HepG2 (cell line): ENCODE data around the gene SLC19A1. TPM values are rescaled to one million over a fixed set of nuclear protein-coding genes. Genes with fewer than 3 reads are reported as not detected.

Experiments used
- DBP ChIP-seq: sonication (generic); formaldehyde crosslinking; IDR thresholded peaks from 2 replicates; pipeline ENCODE4 v1.4.0; 2020; ENCODE audit warnings: missing genetic modification reagents; ENCODE audit errors: not compliant biosample characterization
- IKZF4 ChIP-seq: sonication (generic); formaldehyde crosslinking; IDR thresholded peaks from 2 replicates; pipeline ENCODE4 v1.5.1; 2020; ENCODE audit warnings: borderline replicate concordance, mild to moderate bottlenecking, low read depth, missing genetic modification reagents; ENCODE audit errors: not compliant biosample characterization
- KIAA2018 ChIP-seq: sonication (generic); formaldehyde crosslinking; IDR thresholded peaks from 2 replicates; pipeline ENCODE4 v1.5.0; 2020; ENCODE audit warnings: mild to moderate bottlenecking, missing genetic modification reagents, borderline replicate concordance
- PHF8 ChIP-seq: sonication (generic); formaldehyde crosslinking; IDR thresholded peaks from 2 replicates; pipeline ENCODE4 v1.5.0; 2020; ENCODE audit warnings: missing genetic modification reagents
- RAD51 ChIP-seq: fragments of 450-650 bp; IDR thresholded peaks from 2 replicates; pipeline ENCODE4 v1.6.1; 2016; ENCODE audit warnings: borderline replicate concordance
- REST ChIP-seq, 2 experiments: IDR thresholded peaks; 2 replicates each; pipeline ENCODE4 v1.6.1; 2011 to 2012; ENCODE audit warnings: low read length in 2 of 2, borderline replicate concordance in 1 of 2, low read depth in 1 of 2, mild to moderate bottlenecking in 1 of 2, moderate library complexity in 1 of 2
- STAT6 ChIP-seq: sonication (generic); formaldehyde crosslinking; IDR thresholded peaks from 2 replicates; pipeline ENCODE4 v1.4.0; 2020; ENCODE audit warnings: missing genetic modification reagents, mild to moderate bottlenecking, borderline replicate concordance
- ZKSCAN8 ChIP-seq: IDR thresholded peaks from 2 replicates; pipeline ENCODE4 v1.6.1; 2016; ENCODE audit warnings: borderline replicate concordance, missing genetic modification reagents, missing compliant biosample characterization
- ZNF235 ChIP-seq: sonication (generic); formaldehyde crosslinking; IDR thresholded peaks from 2 replicates; pipeline ENCODE4 v1.8.1; 2023; ENCODE audit warnings: mild to moderate bottlenecking, missing genetic modification reagents, borderline replicate concordance
- ZNF570 ChIP-seq: sonication (generic); formaldehyde crosslinking; IDR thresholded peaks from 2 replicates; pipeline ENCODE4 v1.4.0; 2020; ENCODE audit warnings: mild to moderate bottlenecking, missing genetic modification reagents, borderline replicate concordance
- polyA plus RNA-seq, 8 experiments: library from polyadenylated mRNA; depleted of rRNA in 3 of 8; stranded (reverse) in 7 of 8; unstranded in 1 of 8; fragments of >200 nt; fragmentation: Illumina TruSeq in 4 of 8; extraction: Trizol in 4 of 8; gene quantifications; 2 replicates each; pipeline versions ENCODE4 v1.2.1 to v1.2.3, GENCODE V29; 2011 to 2016; ENCODE audit warnings: low read depth in 4 of 8, missing spikeins in 1 of 8, mixed read lengths in 1 of 8; ENCODE audit not compliant: insufficient read depth in 1 of 8
- total RNA-seq, 5 experiments: library from RNA; depleted of rRNA; stranded (reverse); fragments of >200 nt; fragmentation: Illumina TruSeq; extraction: Trizol; gene quantifications; 2 replicates each; pipeline ENCODE4 v1.2.3, GENCODE V29; 2016; ENCODE audit warnings: low read depth in 1 of 5

The SLC19A1 gene
- total and polyA plus RNA-seq, 2 of the 13 experiments (the other 11 are each of a cell fraction or from before 2014, with no cell fraction given) = 21.8 to 23.0 TPM

GRCh38 chr21:45469273-45470086 lies 72.8 kb downstream of the SLC19A1 start (continued):
- TF ChIP-seq KIAA2018 (CRISPR knock-in tag) (no peak), PHF8 (CRISPR knock-in tag) (peak; percentile 42), ZKSCAN8 (CRISPR knock-in tag) (peak; percentile 65; the same call in 1 of the 2 replicates), ZNF235 (CRISPR knock-in tag) (no peak), RAD51 (no peak), ZNF570 (no peak), IKZF4 (CRISPR knock-in tag) (no peak), REST (IDR thresholded peaks at IDR 0.05; ENCODE audit: borderline replicate concordance in 1 of 2, low read depth in 1 of 2, low read length in 2 of 2) (peak in 1 of 2 experiments; percentile 68; a peak in 1 of 4 replicates), DBP (CRISPR knock-in tag) (no peak), STAT6 (CRISPR knock-in tag) (peak; percentile 83)
